ENCODE results near the gene XYLT2. TPM values are rescaled to one million over a fixed set of nuclear protein-coding genes. Genes with fewer than 3 reads are reported as not detected.
A peak's percentile ranks its signal among the peaks of the same experiment; 100 is the strongest.

XYLT2 gene
- total and polyA plus RNA-seq, 9 of the 15 experiments (the other 6 are each of a cell fraction or from before 2014, with no cell fraction given) = 0.63 to 9.1 (median 4.3) TPM

GRCh38 chr17:50372758-50373556, 27.0 kb downstream of the XYLT2 start, which contains the start of the genes EME1 and MRPL27 (continued):
- TF ChIP-seq TAF1 (IDR thresholded peaks at IDR 0.05; ENCODE audit: control insufficient read depth, extremely low read depth, insufficient read depth, low read length, severe bottlenecking) (peak; percentile 95), ZNF41 (CRISPR knock-in tag; conservative IDR thresholded peaks at IDR 0.05) (0 out of 2 replicates have a peak, but pooled peaks have one; percentile 9), JUND (IDR thresholded peaks at IDR 0.05; ENCODE audit: borderline replicate concordance, low read depth, low read length) (peak; percentile 3; the same call in 1 of the 2 replicates), JUND (tag; IDR thresholded peaks at IDR 0.05; ENCODE audit: borderline replicate concordance, low read depth, low read length) (peak; percentile 53; the same call in 1 of the 3 replicates), RFX5 (IDR thresholded peaks at IDR 0.05; ENCODE audit: low read depth, low read length) (no peak), ZC3H11A (IDR thresholded peaks at IDR 0.05; ENCODE audit: low read depth, low read length) (no peak), ATF6 (CRISPR knock-in tag; IDR thresholded peaks at IDR 0.05) (peak; percentile 84; the same call in 1 of the 2 replicates), FOXJ3 (CRISPR knock-in tag; IDR thresholded peaks at IDR 0.05) (no peak), MEIS2 (IDR thresholded peaks at IDR 0.05; ENCODE audit: partially characterized antibody) (peak; percentile 29), ZNF311 (CRISPR knock-in tag; IDR thresholded peaks at IDR 0.05) (0 out of 2 replicates have a peak, but pooled peaks have one; percentile 44), TFE3 (CRISPR knock-in tag; IDR thresholded peaks at IDR 0.05) (peak; percentile 99), SREBF1 (IDR thresholded peaks at IDR 0.05; ENCODE audit: borderline replicate concordance, low read depth, low read length) (peak; percentile 68; the same call in 1 of the 2 replicates), TAF9B (IDR thresholded peaks at IDR 0.05; ENCODE audit: partially characterized antibody) (peak; percentile 97), GABPA (tag; conservative IDR thresholded peaks at IDR 0.05; ENCODE audit: low read depth) (peak; percentile 100), ZEB2 (IDR thresholded peaks at IDR 0.05) (peak; percentile 19; the same call in 1 of the 2 replicates)
- TF ChIP-seq, protein P1, sequence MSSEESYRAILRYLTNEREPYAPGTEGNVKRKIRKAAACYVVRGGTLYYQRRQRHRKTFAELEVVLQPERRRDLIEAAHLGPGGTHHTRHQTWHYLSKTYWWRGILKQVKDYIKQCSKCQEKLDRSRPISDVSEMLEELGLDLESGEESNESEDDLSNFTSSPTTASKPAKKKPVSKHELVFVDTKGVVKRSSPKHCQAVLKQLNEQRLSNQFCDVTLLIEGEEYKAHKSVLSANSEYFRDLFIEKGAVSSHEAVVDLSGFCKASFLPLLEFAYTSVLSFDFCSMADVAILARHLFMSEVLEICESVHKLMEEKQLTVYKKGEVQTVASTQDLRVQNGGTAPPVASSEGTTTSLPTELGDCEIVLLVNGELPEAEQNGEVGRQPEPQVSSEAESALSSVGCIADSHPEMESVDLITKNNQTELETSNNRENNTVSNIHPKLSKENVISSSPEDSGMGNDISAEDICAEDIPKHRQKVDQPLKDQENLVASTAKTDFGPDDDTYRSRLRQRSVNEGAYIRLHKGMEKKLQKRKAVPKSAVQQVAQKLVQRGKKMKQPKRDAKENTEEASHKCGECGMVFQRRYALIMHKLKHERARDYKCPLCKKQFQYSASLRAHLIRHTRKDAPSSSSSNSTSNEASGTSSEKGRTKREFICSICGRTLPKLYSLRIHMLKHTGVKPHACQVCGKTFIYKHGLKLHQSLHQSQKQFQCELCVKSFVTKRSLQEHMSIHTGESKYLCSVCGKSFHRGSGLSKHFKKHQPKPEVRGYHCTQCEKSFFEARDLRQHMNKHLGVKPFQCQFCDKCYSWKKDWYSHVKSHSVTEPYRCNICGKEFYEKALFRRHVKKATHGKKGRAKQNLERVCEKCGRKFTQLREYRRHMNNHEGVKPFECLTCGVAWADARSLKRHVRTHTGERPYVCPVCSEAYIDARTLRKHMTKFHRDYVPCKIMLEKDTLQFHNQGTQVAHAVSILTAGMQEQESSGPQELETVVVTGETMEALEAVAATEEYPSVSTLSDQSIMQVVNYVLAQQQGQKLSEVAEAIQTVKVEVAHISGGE (CRISPR knock-in tag; IDR thresholded peaks at IDR 0.05) = peak; percentile 77 to 94 (median 79); a peak in 5 of 6 replicates
- TF ChIP-seq, protein P2, sequence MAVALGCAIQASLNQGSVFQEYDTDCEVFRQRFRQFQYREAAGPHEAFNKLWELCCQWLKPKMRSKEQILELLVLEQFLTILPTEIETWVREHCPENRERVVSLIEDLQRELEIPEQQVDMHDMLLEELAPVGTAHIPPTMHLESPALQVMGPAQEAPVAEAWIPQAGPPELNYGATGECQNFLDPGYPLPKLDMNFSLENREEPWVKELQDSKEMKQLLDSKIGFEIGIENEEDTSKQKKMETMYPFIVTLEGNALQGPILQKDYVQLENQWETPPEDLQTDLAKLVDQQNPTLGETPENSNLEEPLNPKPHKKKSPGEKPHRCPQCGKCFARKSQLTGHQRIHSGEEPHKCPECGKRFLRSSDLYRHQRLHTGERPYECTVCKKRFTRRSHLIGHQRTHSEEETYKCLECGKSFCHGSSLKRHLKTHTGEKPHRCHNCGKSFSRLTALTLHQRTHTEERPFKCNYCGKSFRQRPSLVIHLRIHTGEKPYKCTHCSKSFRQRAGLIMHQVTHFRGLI (CRISPR knock-in tag; IDR thresholded peaks at IDR 0.05) = 0 out of 2 replicates have a peak, but pooled peaks have one; percentile 9

All from K562 (cell line).